Epithelial cell of esophagus (primary cell): ENCODE measurements around the gene GRM7.
A peak's percentile ranks its signal among the peaks of the same experiment; 100 is the strongest.

ENCODE experiments used
- DNase-seq: peaks from one replicate; pipeline ENCODE4 v3.0.0; 2010; ENCODE audit warnings: low read depth
- H3K4me3 ChIP-seq: 2 replicates; pipeline ENCODE4 v1.5.1; 2011; ENCODE audit warnings: mild to moderate bottlenecking, low read length, control low read depth
- TF ChIP-seq, protein P1 (sequence below): IDR thresholded peaks from 2 replicates; pipeline ENCODE4 v1.5.1; 2011; ENCODE audit warnings: low read depth, mild to moderate bottlenecking, low read length, control low read depth, inconsistent platforms; ENCODE audit not compliant: insufficient read depth; ENCODE audit errors: missing control alignments

GRM7 gene

DNA sequence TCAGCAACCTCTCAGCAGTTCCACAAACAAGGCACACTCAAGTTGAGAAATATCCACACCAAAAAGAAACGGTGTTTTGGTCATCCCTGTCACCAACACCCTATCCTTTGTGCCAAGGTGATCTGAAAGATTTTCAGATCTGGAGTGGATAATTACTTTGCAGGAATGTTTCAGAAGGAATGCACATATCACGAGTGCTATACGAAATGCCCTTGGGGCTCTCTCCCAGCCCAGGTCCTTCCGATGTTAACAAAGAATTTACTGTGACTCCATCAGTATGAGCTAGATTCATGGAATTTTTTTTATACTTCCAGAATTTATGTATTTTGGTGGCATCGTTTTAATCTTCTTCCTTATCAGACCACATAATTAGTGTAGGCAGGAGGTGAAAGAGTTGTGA, 105.0 kb downstream of the GRM7 start:
- H3K4me3 ChIP-seq, result no peak overlapping the region
- TF ChIP-seq, protein P1, sequence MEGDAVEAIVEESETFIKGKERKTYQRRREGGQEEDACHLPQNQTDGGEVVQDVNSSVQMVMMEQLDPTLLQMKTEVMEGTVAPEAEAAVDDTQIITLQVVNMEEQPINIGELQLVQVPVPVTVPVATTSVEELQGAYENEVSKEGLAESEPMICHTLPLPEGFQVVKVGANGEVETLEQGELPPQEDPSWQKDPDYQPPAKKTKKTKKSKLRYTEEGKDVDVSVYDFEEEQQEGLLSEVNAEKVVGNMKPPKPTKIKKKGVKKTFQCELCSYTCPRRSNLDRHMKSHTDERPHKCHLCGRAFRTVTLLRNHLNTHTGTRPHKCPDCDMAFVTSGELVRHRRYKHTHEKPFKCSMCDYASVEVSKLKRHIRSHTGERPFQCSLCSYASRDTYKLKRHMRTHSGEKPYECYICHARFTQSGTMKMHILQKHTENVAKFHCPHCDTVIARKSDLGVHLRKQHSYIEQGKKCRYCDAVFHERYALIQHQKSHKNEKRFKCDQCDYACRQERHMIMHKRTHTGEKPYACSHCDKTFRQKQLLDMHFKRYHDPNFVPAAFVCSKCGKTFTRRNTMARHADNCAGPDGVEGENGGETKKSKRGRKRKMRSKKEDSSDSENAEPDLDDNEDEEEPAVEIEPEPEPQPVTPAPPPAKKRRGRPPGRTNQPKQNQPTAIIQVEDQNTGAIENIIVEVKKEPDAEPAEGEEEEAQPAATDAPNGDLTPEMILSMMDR, result no peak
- DNase-seq, result no peak

DNA sequence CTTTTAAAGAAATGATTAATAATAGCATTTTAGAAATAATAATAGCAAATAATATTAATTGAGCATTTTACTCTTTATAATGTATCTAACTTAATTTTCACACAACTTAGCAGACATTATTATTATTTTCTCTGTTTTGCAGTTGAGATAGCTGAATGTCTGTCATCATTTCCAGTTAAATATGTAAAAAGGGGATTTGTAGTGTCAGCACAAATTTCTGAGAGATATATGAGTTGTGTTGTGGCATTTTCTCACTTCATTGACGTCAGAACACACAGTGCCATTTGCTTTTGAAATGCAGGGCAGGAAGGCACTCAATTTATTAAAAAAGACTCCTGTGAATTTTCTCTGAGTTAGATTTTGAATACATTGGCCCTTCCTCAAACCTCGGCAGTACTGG, 111.0 kb downstream of the GRM7 start:
- DNase-seq, result no peak
- TF ChIP-seq, protein P1, result no peak
- H3K4me3 ChIP-seq, result no peak overlapping the region

DNA sequence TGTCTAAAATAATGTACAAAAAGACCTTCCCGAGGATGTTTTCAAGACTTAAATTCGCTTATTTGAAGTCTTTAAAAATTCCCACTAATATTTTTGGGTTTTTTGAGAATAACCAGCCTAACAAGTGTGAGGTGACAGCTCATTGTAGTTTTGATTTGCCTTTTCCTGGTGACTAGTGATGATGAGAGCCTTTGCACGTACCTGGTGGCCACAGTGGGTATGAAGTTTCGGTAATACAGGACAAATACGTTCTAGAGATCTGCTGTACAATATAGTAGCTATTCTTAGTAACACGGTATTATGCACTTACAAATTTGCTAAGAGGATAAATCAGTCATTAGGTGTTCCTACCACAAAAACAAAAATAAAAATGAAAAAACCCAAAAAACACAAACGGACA, 124.9 kb downstream of the GRM7 start:
- TF ChIP-seq, protein P1, result no peak
- no peak overlapping the region for H3K4me3 ChIP-seq
- DNase-seq, result no peak

DNA sequence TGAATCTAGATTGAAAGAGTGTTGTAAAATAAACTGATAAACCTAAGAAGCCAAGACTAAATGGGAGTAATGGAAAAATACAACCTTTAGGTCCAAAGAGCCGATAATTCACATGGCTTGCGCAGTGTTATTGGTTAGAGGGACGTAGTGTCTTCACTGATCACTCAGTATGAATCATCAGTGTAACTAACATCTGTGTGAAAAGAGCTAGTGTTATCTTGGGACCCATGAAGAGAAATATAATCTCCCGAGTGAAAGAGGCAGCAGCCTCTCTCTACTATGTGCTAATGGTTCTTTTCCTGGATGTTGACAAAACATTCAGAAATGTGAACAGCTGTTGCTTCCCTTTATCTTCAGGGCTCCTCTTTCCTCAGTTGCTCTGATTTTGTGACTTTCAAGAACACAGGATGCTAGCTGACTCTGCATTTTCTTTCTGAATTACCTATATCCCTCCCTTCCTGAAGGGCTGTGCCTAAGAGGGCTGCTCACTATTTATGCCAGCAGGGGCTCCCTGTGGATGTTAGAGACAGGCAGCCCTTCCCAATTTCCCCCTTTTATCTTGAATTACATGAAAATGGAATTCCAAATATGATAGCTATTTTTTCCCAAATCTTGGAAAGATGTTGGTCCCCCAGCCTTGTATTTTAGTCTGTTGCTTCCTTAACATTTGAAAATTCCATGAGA, 128.8 kb downstream of the GRM7 start:
- DNase-seq, result no peak

DNA sequence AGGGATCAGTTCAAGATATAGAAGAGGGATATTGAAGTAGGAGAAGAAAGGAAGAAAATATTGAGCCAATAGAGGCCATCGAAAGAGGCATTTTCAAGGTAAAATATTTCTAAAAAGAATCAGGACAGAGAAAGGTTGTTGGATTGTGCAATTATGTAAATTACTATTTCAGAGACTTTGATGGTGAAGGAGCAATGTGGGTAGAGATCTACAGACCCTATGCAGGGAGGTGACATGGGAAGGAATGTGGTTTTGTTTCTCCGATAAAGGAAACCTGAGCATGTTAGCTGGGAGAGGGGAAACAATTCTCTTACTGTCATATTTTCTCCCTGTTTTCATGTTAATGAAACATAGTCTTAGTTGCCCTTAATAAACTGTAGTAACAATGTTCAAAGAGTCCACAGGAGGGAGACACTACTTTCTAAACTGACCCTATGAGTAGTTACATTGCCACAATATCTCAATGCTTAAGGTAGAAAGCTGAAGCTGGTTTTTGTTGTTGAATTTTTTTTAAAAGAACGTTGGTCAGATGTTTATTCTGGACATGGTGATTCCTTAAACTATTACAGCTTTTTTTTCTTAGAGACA, 133.3 kb downstream of the GRM7 start:
- DNase-seq, result peak; percentile 3
- H3K4me3 ChIP-seq, result no peak overlapping the region
- TF ChIP-seq, protein P1, result no peak

More for the DNA sequence above, 128.8 kb downstream of the GRM7 start:
- TF ChIP-seq, protein P1, result no peak
- no peak overlapping the region for H3K4me3 ChIP-seq

DNA sequence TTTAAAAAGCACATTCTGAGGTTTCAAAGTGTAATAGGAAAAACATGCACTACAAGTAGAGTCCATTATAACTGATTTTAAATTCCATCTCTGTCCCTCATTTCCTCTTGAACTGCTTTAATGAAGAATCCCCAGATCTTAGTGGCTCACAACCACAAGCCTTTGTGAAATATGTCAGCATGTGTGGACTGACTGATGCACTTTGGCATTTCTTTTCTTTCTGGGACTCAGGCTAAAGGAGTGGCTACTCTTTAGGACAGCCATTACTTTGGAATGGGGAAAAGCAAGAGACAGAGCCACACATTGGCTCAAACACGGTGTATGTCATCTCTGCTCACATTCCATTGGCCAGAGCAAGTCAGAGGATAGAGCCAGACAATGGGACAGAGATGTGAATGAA, 139.6 kb downstream of the GRM7 start:
- TF ChIP-seq, protein P1, result no peak
- H3K4me3 ChIP-seq, result no peak overlapping the region
- no peak for DNase-seq

DNA sequence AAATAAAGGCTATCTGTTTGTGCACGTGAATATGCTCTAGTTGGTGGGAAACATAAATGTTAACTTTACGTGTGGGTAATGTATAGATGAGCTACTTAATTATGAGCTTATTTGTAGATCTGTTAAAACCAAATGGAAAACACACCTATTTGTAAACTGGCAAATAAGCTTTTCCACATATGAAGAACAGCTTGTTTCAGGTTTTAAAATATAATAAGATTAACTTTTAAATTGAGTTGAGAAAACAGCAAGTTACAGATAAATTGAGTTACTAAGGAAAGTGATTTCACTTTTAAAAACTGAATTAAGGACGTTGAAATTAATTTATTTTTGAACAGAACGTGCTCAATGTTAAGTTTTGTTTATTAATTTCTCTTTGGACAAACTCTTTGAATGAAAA, 140.5 kb downstream of the GRM7 start:
- H3K4me3 ChIP-seq, result no peak overlapping the region
- TF ChIP-seq, protein P1, result no peak
- DNase-seq, result no peak
